Parathyroid adenoma (tissue), 2 donors: ENCODE measurements around the gene C2CD3.
"Not testable (repeated sequence)": the region's sequence is repeated elsewhere in the genome, so short reads cannot be mapped to it uniquely, and the experiment has no call there.

ENCODE experiments used
- H2AFZ ChIP-seq: fragments of 300-600 bp; sonication (generic); one replicate; pipeline ENCODE4 v1.7.0; 2017; ENCODE audit warnings: antibody characterized with exemption, mild to moderate bottlenecking
- H3K27ac ChIP-seq: fragments of 300-600 bp; sonication (generic); one replicate; pipeline ENCODE4 v1.7.0; 2017
- H3K27me3 ChIP-seq: fragments of 300-600 bp; sonication (generic); one replicate; pipeline ENCODE4 v1.7.0; 2017; ENCODE audit warnings: low read length; ENCODE audit not compliant: control insufficient read depth, insufficient read depth
- H3K36me3 ChIP-seq: fragments of 300-600 bp; sonication (generic); one replicate; pipeline ENCODE4 v1.7.0; 2017; ENCODE audit warnings: low read length; ENCODE audit not compliant: control insufficient read depth, insufficient read depth
- H3K4me1 ChIP-seq: fragments of 300-600 bp; sonication (generic); one replicate; pipeline ENCODE4 v1.7.0; 2017; ENCODE audit warnings: control low read depth
- H3K4me2 ChIP-seq: fragments of 300-600 bp; sonication (generic); one replicate; pipeline ENCODE4 v1.7.0; 2017; ENCODE audit warnings: low read length
- H3K4me3 ChIP-seq: fragments of 300-600 bp; sonication (generic); one replicate; pipeline ENCODE4 v1.7.0; 2017; ENCODE audit warnings: low read depth, low read length
- H3K79me2 ChIP-seq: fragments of 300-600 bp; sonication (generic); one replicate; pipeline ENCODE4 v1.7.0; 2017; ENCODE audit warnings: control low read depth
- H3K9ac ChIP-seq: fragments of 300-600 bp; sonication (generic); one replicate; pipeline ENCODE4 v1.7.0; 2017; ENCODE audit warnings: mild to moderate bottlenecking
- H3K9me3 ChIP-seq: fragments of 300-600 bp; sonication (generic); one replicate; pipeline ENCODE4 v1.7.0; 2017; ENCODE audit warnings: low read length; ENCODE audit not compliant: control insufficient read depth
- TF ChIP-seq, protein P1 (sequence below): fragments of 300-600 bp; sonication (generic); IDR thresholded peaks from one replicate; pipeline ENCODE4 v1.7.0; 2017; ENCODE audit warnings: antibody characterized with exemption, mild to moderate bottlenecking
- donor health status: primary hyperparathyroidism.

Gene C2CD3

GRCh38 chr11:74069146-74070046 lies 101.4 kb downstream of the C2CD3 start:
- Histone ChIP-seq H3K9me3 (no peaks in the 10 kb centered on the region), H3K36me3 (no peaks in the 10 kb centered on the region), H3K9ac (no peak overlapping the region), H3K27ac (peak overlapping the region; percentile 76), H3K4me1 (peaks cover 9% of the 10 kb centered on the region), H3K79me2 (no peaks in the 10 kb centered on the region), H2AFZ (no peak overlapping the region), H3K4me3 (no peak overlapping the region), H3K27me3 (no peaks in the 10 kb centered on the region), H3K4me2 (peak overlapping the region; percentile 38)
- TF ChIP-seq, protein P1, sequence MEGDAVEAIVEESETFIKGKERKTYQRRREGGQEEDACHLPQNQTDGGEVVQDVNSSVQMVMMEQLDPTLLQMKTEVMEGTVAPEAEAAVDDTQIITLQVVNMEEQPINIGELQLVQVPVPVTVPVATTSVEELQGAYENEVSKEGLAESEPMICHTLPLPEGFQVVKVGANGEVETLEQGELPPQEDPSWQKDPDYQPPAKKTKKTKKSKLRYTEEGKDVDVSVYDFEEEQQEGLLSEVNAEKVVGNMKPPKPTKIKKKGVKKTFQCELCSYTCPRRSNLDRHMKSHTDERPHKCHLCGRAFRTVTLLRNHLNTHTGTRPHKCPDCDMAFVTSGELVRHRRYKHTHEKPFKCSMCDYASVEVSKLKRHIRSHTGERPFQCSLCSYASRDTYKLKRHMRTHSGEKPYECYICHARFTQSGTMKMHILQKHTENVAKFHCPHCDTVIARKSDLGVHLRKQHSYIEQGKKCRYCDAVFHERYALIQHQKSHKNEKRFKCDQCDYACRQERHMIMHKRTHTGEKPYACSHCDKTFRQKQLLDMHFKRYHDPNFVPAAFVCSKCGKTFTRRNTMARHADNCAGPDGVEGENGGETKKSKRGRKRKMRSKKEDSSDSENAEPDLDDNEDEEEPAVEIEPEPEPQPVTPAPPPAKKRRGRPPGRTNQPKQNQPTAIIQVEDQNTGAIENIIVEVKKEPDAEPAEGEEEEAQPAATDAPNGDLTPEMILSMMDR, result no peak

DNA sequence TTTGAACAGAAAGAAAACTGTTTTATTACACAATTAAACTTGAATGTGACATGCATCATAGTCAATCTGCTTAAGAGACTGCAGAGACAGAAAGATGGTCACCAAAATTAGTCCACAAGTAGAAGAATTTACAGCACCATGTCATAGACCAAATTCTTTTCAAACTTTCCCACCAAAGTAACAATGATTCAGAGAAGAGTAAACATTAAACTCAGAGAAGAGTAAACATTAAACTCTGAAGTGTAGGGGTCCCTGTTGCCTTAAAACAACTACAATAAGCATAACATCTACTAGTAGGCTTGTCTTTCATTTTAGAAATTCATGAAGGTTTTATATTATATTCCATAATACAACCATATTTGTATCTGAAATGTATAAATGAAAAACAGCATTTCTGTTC lies 104.1 kb downstream of the C2CD3 start:
- H2AFZ ChIP-seq, H3K27me3 ChIP-seq, H3K9me3 ChIP-seq, H3K4me1 ChIP-seq, H3K79me2 ChIP-seq, H3K27ac ChIP-seq, H3K9ac ChIP-seq, H3K36me3 ChIP-seq, H3K4me2 ChIP-seq, H3K4me3 ChIP-seq: not testable (repeated sequence)

- not testable (repeated sequence) for H3K4me2 ChIP-seq, H3K27ac ChIP-seq, H3K27me3 ChIP-seq, H3K79me2 ChIP-seq, H3K4me1 ChIP-seq, H3K36me3 ChIP-seq, H3K9ac ChIP-seq, H3K9me3 ChIP-seq, H2AFZ ChIP-seq, H3K4me3 ChIP-seq
Measured at GRCh38 chr11:74065534-74065933, 105.3 kb downstream of the C2CD3 start.

DNA sequence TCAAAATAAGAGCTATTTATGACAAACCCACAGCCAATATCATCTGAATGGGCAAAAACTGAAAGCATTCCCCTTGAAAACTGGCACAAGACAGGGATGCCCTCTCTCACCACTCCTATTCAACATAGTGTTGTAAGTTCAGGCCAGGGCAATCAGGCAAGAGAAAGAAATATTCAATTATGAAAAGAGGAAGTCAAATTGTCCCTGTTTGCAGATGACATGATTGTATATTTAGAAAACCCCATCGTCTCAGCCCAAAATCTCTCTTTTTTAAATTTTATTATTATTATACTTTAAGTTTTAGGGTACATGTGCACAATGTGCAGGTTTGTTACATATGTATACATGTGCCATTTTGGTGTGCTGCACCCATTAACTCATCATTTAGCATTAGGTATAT lies 107.2 kb downstream of the C2CD3 start:
- H3K36me3 ChIP-seq, H2AFZ ChIP-seq, H3K9me3 ChIP-seq, H3K27ac ChIP-seq, H3K4me3 ChIP-seq, H3K79me2 ChIP-seq, H3K4me1 ChIP-seq, H3K9ac ChIP-seq, H3K4me2 ChIP-seq, H3K27me3 ChIP-seq: not testable (repeated sequence)

DNA sequence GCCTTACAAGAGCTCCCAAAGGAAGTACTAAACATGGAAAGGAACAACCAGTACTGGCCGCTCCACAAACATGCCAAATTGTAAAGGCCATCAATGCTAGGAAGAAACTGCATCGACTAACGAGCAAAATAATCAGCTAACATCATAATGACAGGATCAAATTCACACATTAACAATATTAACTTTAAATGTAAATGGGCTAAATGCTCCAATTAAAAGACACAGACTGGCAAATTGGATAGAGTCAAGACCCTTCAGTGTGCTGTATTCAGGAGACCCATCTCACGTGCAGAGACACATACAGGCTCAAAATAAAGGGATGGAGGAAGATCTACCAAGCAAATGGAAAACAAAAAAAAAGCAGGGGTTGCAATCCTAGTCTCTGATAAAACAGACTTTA lies 109.2 kb downstream of the C2CD3 start:
- not testable (repeated sequence) for H3K79me2 ChIP-seq, H3K9me3 ChIP-seq, H3K36me3 ChIP-seq, H2AFZ ChIP-seq, H3K27ac ChIP-seq, H3K4me3 ChIP-seq, H3K4me2 ChIP-seq, H3K27me3 ChIP-seq, H3K9ac ChIP-seq, H3K4me1 ChIP-seq

- no peaks in the 10 kb centered on the region for H3K36me3 ChIP-seq
- no peak overlapping the region for H3K4me3 ChIP-seq
- no peaks in the 10 kb centered on the region for H3K27me3 ChIP-seq
- H3K9me3 ChIP-seq, result no peaks in the 10 kb centered on the region
- H3K27ac ChIP-seq, result no peak overlapping the region
- TF ChIP-seq, protein P1, result no peak
- no peak overlapping the region for H2AFZ ChIP-seq
- H3K9ac ChIP-seq, result no peak overlapping the region
- H3K79me2 ChIP-seq, result no peaks in the 10 kb centered on the region
- no peaks in the 10 kb centered on the region for H3K4me1 ChIP-seq
- H3K4me2 ChIP-seq, result no peak overlapping the region
Measured at GRCh38 chr11:74057249-74058151, 113.3 kb downstream of the C2CD3 start.
